ENCODE results near the gene DOCK1. TPM values are rescaled to one million over a fixed set of nuclear protein-coding genes. Genes with fewer than 3 reads are reported as not detected.

The DOCK1 gene
- polyA plus RNA-seq, 1 of the 3 experiments (the other 2 are of a cell fraction), result 15.5 TPM

- WGBS (ENCODE audit: low lambda C conversion rate), result 38% methylated on average over 14 of the region's 14 CpGs
- no peaks in the 10 kb centered on the region for H3K9me2 ChIP-seq
- H3K27ac ChIP-seq (ENCODE audit: low read depth in 2 of 2, low read length in 1 of 2), result no peak overlapping the region
- DNase-seq, result peak; percentile 36
- H3K9ac ChIP-seq, result no peak overlapping the region
- ChIA-PET POLR2A (no interaction called here), CTCF (interaction anchor here (1.0 to 1.3 kb wide), 2 partner anchors 9 to 356 kb away, joined by 3 to 5 read pairs; no protein-coding TSS in a partner anchor)
- no peak for TF ChIP-seq RFX5 (IDR thresholded peaks at IDR 0.05; ENCODE audit: low read length)
- TF ChIP-seq EP300 (IDR thresholded peaks at IDR 0.05; ENCODE audit: borderline replicate concordance in 1 of 2, low read depth in 1 of 2, low read length in 1 of 2), result no peak
- no peak for TF ChIP-seq FOXM1 (IDR thresholded peaks at IDR 0.05; ENCODE audit: low read depth)
- TF ChIP-seq TEAD4 (IDR thresholded peaks at IDR 0.05; ENCODE audit: borderline replicate concordance, insufficient read depth), result no peak
- TF ChIP-seq ELF1 (IDR thresholded peaks at IDR 0.05), result no peak
- H3K4me2 ChIP-seq, result no peak overlapping the region
- no peaks in the 10 kb centered on the region for H3K79me2 ChIP-seq (ENCODE audit: insufficient read depth)
- no peak overlapping the region for H3K4me3 ChIP-seq (ENCODE audit: low read depth in 2 of 2, low read length in 1 of 2)
- H3F3A ChIP-seq (replicated peaks; ENCODE audit: insufficient read depth), result no peaks in the 10 kb centered on the region
- no peaks in the 10 kb centered on the region for H3K9me3 ChIP-seq
- H3K36me3 ChIP-seq (replicated peaks in 1 of 2; ENCODE audit: control insufficient read depth in 1 of 2, insufficient read depth in 2 of 2, low read length in 1 of 2), result no peaks in the 10 kb centered on the region
- no peak overlapping the region for H2AFZ ChIP-seq (ENCODE audit: low read depth)
- H3K27me3 ChIP-seq (ENCODE audit: insufficient read depth), result no peaks in the 10 kb centered on the region
- H4K20me1 ChIP-seq (ENCODE audit: insufficient read depth), result no peaks in the 10 kb centered on the region
- peaks cover 0 to 6% of the 10 kb centered on the region in 2 experiments; a peak in 1 of 4 replicates for H3K4me1 ChIP-seq (ENCODE audit: control insufficient read depth in 1 of 2, insufficient read depth in 2 of 2, low read depth in 1 of 2, low read length in 1 of 2)
Observed at GRCh38 chr10:127498087-127498486, 592.9 kb downstream of the DOCK1 start.

- ChIA-PET CTCF (no interaction called here), POLR2A (no interaction called here)
- TF ChIP-seq SIN3A (IDR thresholded peaks at IDR 0.05; ENCODE audit: borderline replicate concordance, low read depth, low read length) (no peak), EP300 (IDR thresholded peaks at IDR 0.05; ENCODE audit: borderline replicate concordance in 1 of 2, low read depth in 1 of 2, low read length in 1 of 2) (no peak), NRF1 (IDR thresholded peaks at IDR 0.05; ENCODE audit: low read depth, low read length) (no peak), TAF1 (IDR thresholded peaks at IDR 0.05; ENCODE audit: borderline replicate concordance, low read depth, low read length) (no peak), IRF3 (IDR thresholded peaks at IDR 0.05; ENCODE audit: low read depth, low read length) (no peak), CTCF (IDR thresholded peaks at IDR 0.05) (no peak), FOXM1 (IDR thresholded peaks at IDR 0.05; ENCODE audit: low read depth) (no peak), MXI1 (IDR thresholded peaks at IDR 0.05; ENCODE audit: low read depth, low read length) (no peak), NFIC (IDR thresholded peaks at IDR 0.05; ENCODE audit: borderline replicate concordance) (no peak), GABPA (IDR thresholded peaks at IDR 0.05; ENCODE audit: low read depth) (no peak), CHD2 (IDR thresholded peaks at IDR 0.05; ENCODE audit: low read length, partially characterized antibody) (no peak), SMC3 (IDR thresholded peaks at IDR 0.05; ENCODE audit: low read depth, low read length) (no peak), USF2 (IDR thresholded peaks at IDR 0.05; ENCODE audit: borderline replicate concordance, low read depth, low read length) (no peak), ELF1 (IDR thresholded peaks at IDR 0.05) (no peak), TCF12 (IDR thresholded peaks at IDR 0.05) (no peak), FOSL2 (IDR thresholded peaks at IDR 0.05; ENCODE audit: borderline replicate concordance, low read depth) (no peak), RAD21 (IDR thresholded peaks at IDR 0.05; ENCODE audit: low read length) (no peak), RCOR1 (IDR thresholded peaks at IDR 0.05; ENCODE audit: low read length) (no peak), USF1 (IDR thresholded peaks at IDR 0.05; ENCODE audit: borderline replicate concordance, low read depth) (no peak)
- DNase-seq, result no peak
- Histone ChIP-seq H2AFZ (ENCODE audit: low read depth) (no peak overlapping the region), H3F3A (replicated peaks; ENCODE audit: insufficient read depth) (no peaks in the 10 kb centered on the region), H3K9me2 (no peaks in the 10 kb centered on the region), H3K27ac (ENCODE audit: low read depth in 2 of 2, low read length in 1 of 2) (no peak overlapping the region), H3K4me3 (ENCODE audit: low read depth in 2 of 2, low read length in 1 of 2) (no peak overlapping the region), H3K79me2 (ENCODE audit: insufficient read depth) (no peaks in the 10 kb centered on the region), H4K20me1 (ENCODE audit: insufficient read depth) (no peaks in the 10 kb centered on the region), H3K4me1 (ENCODE audit: control insufficient read depth in 1 of 2, insufficient read depth in 2 of 2, low read depth in 1 of 2, low read length in 1 of 2) (peaks cover 0 to 6% of the 10 kb centered on the region in 2 experiments; a peak in 1 of 4 replicates), H3K4me2 (no peak overlapping the region), H3K9ac (no peak overlapping the region), H3K27me3 (ENCODE audit: insufficient read depth) (no peaks in the 10 kb centered on the region), H3K36me3 (replicated peaks in 1 of 2; ENCODE audit: control insufficient read depth in 1 of 2, insufficient read depth in 2 of 2, low read length in 1 of 2) (no peaks in the 10 kb centered on the region), H3K9me3 (no peaks in the 10 kb centered on the region)
- WGBS (ENCODE audit: low lambda C conversion rate), result 26% methylated on average over 8 of the region's 8 CpGs
Observed at GRCh38 chr10:127500127-127500526, 594.9 kb downstream of the DOCK1 start.

All from SK-N-SH (cell line).